Measurements from ENCODE around the gene NKX6-1. TPM values are rescaled to one million over a fixed set of nuclear protein-coding genes. Genes with fewer than 3 reads are reported as not detected.

Gene NKX6-1
- total RNA-seq (2021), result 0.09 TPM in 1 of 2 replicates, not detected in the other
- long read RNA-seq, result 0 reads

GRCh38 chr4:84498935-84499623, at the start of gene NKX6-1:
Gene NKX6-1, minus strand, starts transcription at chr4:84499292. Its CDS starts 1,064 bp downstream, at chr4:84498228.
- Mint-ChIP-seq H3K4me1 (peaks cover 53 to 70% of the 10 kb centered on the region in 2 experiments), H3K27ac (no peak within 1 kb of the TSS; a peak in 1 of 7 replicates), H3K9me3 (peaks cover 0 to 3% of the 10 kb centered on the region in 2 experiments; a peak in 1 of 5 replicates), H3K27me3 (ENCODE audit: low read depth) (peaks cover 98% of the 10 kb centered on the region), H3K36me3 (ENCODE audit: insufficient read depth in 1 of 3, low read depth in 3 of 3) (no peaks in the 10 kb centered on the region; a peak in 1 of 7 replicates), H3K4me3 (peak within 1 kb of the TSS; percentile 72 to 83)
- H2BK5ac ChIP-seq (ENCODE audit: insufficient read length, low read length), result no peak within 1 kb of the TSS
- peaks cover 3% of the 10 kb centered on the region for H4K20me1 ChIP-seq (ENCODE audit: control insufficient read depth, insufficient read depth, insufficient read length)
- TF ChIP-seq CTCF (conservative IDR thresholded peaks at IDR 0.05), result no peak
- H3K9ac ChIP-seq (ENCODE audit: extremely low read depth, insufficient read length, low read length), result no peak within 1 kb of the TSS
- H2AFZ ChIP-seq (ENCODE audit: low read length), result no peak within 1 kb of the TSS
- no peak within 1 kb of the TSS for H2BK15ac ChIP-seq (ENCODE audit: low read depth, low read length)
- peaks cover 16% of the 10 kb centered on the region for H3K23me2 ChIP-seq (ENCODE audit: insufficient read length, low read depth, low read length, poor library complexity, severe bottlenecking)
- no peak within 1 kb of the TSS for H4K91ac ChIP-seq (ENCODE audit: insufficient read length, low read depth, low read length)
- no peak within 1 kb of the TSS for H3K18ac ChIP-seq (ENCODE audit: insufficient read length, low read depth, low read length)
- peak; percentile 95 for DNase-seq
- no peak within 1 kb of the TSS for H2BK20ac ChIP-seq (ENCODE audit: low read depth, low read length, poor library complexity, severe bottlenecking)
- H3T11ph ChIP-seq (ENCODE audit: low read length), result no peak within 1 kb of the TSS
- no peak within 1 kb of the TSS for H3K14ac ChIP-seq (ENCODE audit: insufficient read depth, low read length)
- no peaks in the 10 kb centered on the region for H3K79me2 ChIP-seq (ENCODE audit: insufficient read depth, low read length)
- WGBS (ENCODE audit: extremely low coverage, insufficient read length, low lambda C conversion rate), result no CpG with 5 or more reads among the region's 47 CpGs
- no peak within 1 kb of the TSS for H2BK12ac ChIP-seq (ENCODE audit: insufficient read length, low read depth, low read length)
- peaks cover 84% of the 10 kb centered on the region for H3K27me3 ChIP-seq (ENCODE audit: insufficient read depth, low read length)
- no peaks in the 10 kb centered on the region; the same call in 1 of the 2 replicates for H3K4me1 ChIP-seq (ENCODE audit: insufficient read depth, low read length)
- peak within 1 kb of the TSS; percentile 47 for H3K4me2 ChIP-seq (ENCODE audit: insufficient read depth, insufficient read length, low read length)
- H3K4ac ChIP-seq (ENCODE audit: low read depth, low read length), result no peak within 1 kb of the TSS
- H2AK5ac ChIP-seq (ENCODE audit: insufficient read length, low read length), result no peak within 1 kb of the TSS
- H3K27ac ChIP-seq (ENCODE audit: insufficient read length, low read depth, low read length), result no peak within 1 kb of the TSS
- no peaks in the 10 kb centered on the region for H3K9me3 ChIP-seq (ENCODE audit: control insufficient read depth, low read depth, low read length)
- no peak within 1 kb of the TSS for H3K56ac ChIP-seq (ENCODE audit: insufficient read length, low read depth, low read length)
- no peak within 1 kb of the TSS for H2BK120ac ChIP-seq (ENCODE audit: low read depth, low read length, poor library complexity, severe bottlenecking)
- no peaks in the 10 kb centered on the region for H3K79me1 ChIP-seq (ENCODE audit: insufficient read depth, low read depth, low read length, poor library complexity, severe bottlenecking)
- H4K8ac ChIP-seq (replicated peaks; ENCODE audit: insufficient read length, low read depth, low read length), result no peak within 1 kb of the TSS
- no peak within 1 kb of the TSS for H3K23ac ChIP-seq (ENCODE audit: insufficient read length, low read depth, low read length)
- no peak within 1 kb of the TSS for H4K5ac ChIP-seq (ENCODE audit: insufficient read length, low read depth, low read length)
